GM12878 (cell line): Measurements from ENCODE around the gene FCAR.

ENCODE experiments used
- DPF2 ChIP-seq: fragments of 450-650 bp; IDR thresholded peaks from 2 replicates; pipeline ENCODE4 v1.6.1; 2017; ENCODE audit warnings: mild to moderate bottlenecking
- EP300 ChIP-seq, 2 experiments: fragments of 150-350 bp in 1 of 2; IDR thresholded peaks; 2 replicates each; pipeline ENCODE4 v1.6.1; 2011 to 2012; ENCODE audit warnings: low read depth in 2 of 2, low read length in 2 of 2, borderline replicate concordance in 1 of 2, improper control_type of control experiment in 1 of 2, inconsistent platforms in 1 of 2; ENCODE audit not compliant: control insufficient read depth in 1 of 2
- ESRRA ChIP-seq: IDR thresholded peaks from 2 replicates; pipeline ENCODE4 v1.6.1; 2012; ENCODE audit warnings: mild to moderate bottlenecking, low read length, improper control_type of control experiment
- POLR2A ChIP-seq: IDR thresholded peaks from 2 replicates; pipeline ENCODE4 v1.6.1; 2011; ENCODE audit warnings: low read depth, mild to moderate bottlenecking, low read length
- POLR2AphosphoS5 ChIP-seq: IDR thresholded peaks from 2 replicates; pipeline ENCODE4 v1.6.1; 2011; ENCODE audit warnings: mild to moderate bottlenecking, low read length, inconsistent platforms
- TARDBP ChIP-seq: IDR thresholded peaks from 2 replicates; pipeline ENCODE4 v1.6.1; 2016; ENCODE audit warnings: borderline replicate concordance
- YY1 ChIP-seq: IDR thresholded peaks from 2 replicates; pipeline ENCODE4 v1.6.1; 2011; ENCODE audit warnings: low read depth, mild to moderate bottlenecking, low read length
- TF ChIP-seq, protein P1 (sequence below), 3 experiments: IDR thresholded peaks in 2 of 3; conservative IDR thresholded peaks in 1 of 3; 2 replicates each; pipeline ENCODE4 v1.5.1; 2011; ENCODE audit warnings: low read depth in 3 of 3, low read length in 3 of 3, mild to moderate bottlenecking in 3 of 3, control low read depth in 2 of 3, moderate library complexity in 2 of 3, inconsistent platforms in 1 of 3, mixed read lengths in 1 of 3; ENCODE audit not compliant: control insufficient read depth in 2 of 3, insufficient read depth in 1 of 3; ENCODE audit errors: extremely low read depth in 1 of 3
- TF ChIP-seq, protein P2 (sequence below): IDR thresholded peaks from 2 replicates; pipeline ENCODE4 v1.6.1; 2012; ENCODE audit warnings: low read depth, low read length, improper control_type of control experiment
- TF ChIP-seq, protein P3 (sequence below): fragments of 450-650 bp; IDR thresholded peaks from 2 replicates; pipeline ENCODE4 v1.6.1; 2017; ENCODE audit warnings: mild to moderate bottlenecking

DNA sequence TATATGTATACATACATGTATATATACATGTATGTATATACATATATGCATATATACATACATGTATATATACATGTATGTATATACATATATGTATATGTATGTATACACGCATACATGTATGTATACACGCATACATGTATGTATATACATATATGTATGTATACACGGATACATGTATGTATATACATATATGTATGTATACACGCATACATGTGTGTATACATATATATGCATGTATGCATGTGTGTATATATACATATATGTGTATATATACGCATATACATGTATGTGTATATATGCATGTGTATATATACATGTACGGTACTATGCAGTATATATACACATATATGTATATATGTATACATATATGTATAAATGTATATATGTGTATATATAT is 29.3 kb downstream of the FCAR start:
- TF ChIP-seq POLR2A: no peak
- no peak for TF ChIP-seq ESRRA
- TF ChIP-seq, protein P1, sequence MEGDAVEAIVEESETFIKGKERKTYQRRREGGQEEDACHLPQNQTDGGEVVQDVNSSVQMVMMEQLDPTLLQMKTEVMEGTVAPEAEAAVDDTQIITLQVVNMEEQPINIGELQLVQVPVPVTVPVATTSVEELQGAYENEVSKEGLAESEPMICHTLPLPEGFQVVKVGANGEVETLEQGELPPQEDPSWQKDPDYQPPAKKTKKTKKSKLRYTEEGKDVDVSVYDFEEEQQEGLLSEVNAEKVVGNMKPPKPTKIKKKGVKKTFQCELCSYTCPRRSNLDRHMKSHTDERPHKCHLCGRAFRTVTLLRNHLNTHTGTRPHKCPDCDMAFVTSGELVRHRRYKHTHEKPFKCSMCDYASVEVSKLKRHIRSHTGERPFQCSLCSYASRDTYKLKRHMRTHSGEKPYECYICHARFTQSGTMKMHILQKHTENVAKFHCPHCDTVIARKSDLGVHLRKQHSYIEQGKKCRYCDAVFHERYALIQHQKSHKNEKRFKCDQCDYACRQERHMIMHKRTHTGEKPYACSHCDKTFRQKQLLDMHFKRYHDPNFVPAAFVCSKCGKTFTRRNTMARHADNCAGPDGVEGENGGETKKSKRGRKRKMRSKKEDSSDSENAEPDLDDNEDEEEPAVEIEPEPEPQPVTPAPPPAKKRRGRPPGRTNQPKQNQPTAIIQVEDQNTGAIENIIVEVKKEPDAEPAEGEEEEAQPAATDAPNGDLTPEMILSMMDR (IDR thresholded peaks at IDR 0.05 in 2 of 3, conservative IDR thresholded peaks at IDR 0.05 in 1 of 3; ENCODE audit: control insufficient read depth in 2 of 3, extremely low read depth in 1 of 3, insufficient read depth in 1 of 3, low read depth in 3 of 3, low read length in 3 of 3): no peak
- no peak for TF ChIP-seq DPF2
- no peak for TF ChIP-seq EP300 (IDR thresholded peaks at IDR 0.05; ENCODE audit: borderline replicate concordance in 1 of 2, control insufficient read depth in 1 of 2, low read depth in 2 of 2, low read length in 2 of 2)
- TF ChIP-seq POLR2AphosphoS5: no peak
- TF ChIP-seq, protein P2, sequence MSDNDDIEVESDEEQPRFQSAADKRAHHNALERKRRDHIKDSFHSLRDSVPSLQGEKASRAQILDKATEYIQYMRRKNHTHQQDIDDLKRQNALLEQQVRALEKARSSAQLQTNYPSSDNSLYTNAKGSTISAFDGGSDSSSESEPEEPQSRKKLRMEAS: no peak
- TF ChIP-seq, protein P3, sequence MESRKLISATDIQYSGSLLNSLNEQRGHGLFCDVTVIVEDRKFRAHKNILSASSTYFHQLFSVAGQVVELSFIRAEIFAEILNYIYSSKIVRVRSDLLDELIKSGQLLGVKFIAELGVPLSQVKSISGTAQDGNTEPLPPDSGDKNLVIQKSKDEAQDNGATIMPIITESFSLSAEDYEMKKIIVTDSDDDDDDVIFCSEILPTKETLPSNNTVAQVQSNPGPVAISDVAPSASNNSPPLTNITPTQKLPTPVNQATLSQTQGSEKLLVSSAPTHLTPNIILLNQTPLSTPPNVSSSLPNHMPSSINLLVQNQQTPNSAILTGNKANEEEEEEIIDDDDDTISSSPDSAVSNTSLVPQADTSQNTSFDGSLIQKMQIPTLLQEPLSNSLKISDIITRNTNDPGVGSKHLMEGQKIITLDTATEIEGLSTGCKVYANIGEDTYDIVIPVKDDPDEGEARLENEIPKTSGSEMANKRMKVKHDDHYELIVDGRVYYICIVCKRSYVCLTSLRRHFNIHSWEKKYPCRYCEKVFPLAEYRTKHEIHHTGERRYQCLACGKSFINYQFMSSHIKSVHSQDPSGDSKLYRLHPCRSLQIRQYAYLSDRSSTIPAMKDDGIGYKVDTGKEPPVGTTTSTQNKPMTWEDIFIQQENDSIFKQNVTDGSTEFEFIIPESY: no peak
- TF ChIP-seq TARDBP: no peak
- no peak for TF ChIP-seq YY1
